NT2/D1 (cell line): Measurements from ENCODE around the gene WNK2.

ENCODE experiments used
- SUZ12 ChIP-seq: IDR thresholded peaks from 2 replicates; pipeline ENCODE4 v1.6.1; 2011; ENCODE audit not compliant: insufficient read length, insufficient read depth; ENCODE audit errors: extremely low read depth
- YY1 ChIP-seq: IDR thresholded peaks from 2 replicates; pipeline ENCODE4 v1.6.1; 2011; ENCODE audit not compliant: insufficient read length, insufficient read depth
- ZNF274 ChIP-seq: IDR thresholded peaks from 2 replicates; pipeline ENCODE4 v1.6.1; 2011; ENCODE audit warnings: mild to moderate bottlenecking, low read depth, low read length

DNA sequence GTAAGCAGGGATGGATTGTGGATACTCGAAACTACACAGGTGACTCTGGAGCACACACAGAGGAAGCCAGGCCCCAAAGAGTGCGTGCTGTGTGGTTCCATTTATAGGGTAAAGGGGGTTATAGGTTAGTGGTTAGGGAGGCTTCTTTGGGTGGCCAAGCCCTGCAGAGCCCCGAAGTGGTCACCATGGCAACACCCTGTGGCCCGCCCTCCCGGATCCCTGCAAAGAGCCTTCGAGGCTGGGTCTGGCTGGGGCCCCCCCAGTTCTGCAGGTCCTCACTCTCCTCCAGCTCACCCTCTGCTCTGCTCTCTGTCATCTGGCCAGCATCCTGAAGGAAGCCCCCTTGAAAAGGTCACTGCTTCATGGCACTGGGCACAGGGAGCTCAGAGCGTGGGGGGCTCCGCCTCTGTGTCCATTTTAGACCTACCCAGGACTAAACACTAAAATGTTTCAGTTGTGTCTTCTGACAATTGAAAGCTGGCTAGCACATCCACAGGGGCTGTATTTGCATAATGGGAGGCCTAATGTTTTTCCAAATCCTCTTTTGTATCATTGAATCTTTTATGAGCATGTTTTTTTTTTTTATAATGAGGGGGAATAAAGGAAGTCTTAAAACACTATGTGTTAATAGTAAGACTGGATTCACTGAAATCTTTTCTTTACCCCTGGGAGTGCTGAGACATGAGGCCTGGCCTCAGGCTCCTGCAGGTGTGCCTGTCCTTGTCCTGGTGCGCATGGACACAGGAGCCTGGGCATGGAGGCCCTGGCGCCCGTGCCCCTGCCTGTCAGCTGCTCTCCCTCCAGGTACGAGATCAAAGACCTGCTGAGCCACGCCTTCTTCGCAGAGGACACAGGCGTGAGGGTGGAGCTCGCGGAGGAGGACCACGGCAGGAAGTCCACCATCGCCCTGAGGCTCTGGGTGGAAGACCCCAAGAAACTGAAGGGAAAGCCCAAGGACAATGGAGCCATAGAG is 55.3 kb downstream of the WNK2 start:
- TF ChIP-seq ZNF274 (no peak), SUZ12 (no peak), YY1 (no peak)
